HEK293T (cell line): ENCODE data around the gene CAMK2B.

Source experiments
- ARNT ChIP-seq: fragments of 450-650 bp; IDR thresholded peaks from 2 replicates; pipeline ENCODE4 v1.6.1; 2017; ENCODE audit warnings: mild to moderate bottlenecking
- BHLHE40 ChIP-seq: fragments of 450-650 bp; IDR thresholded peaks from 2 replicates; pipeline ENCODE4 v1.6.1; 2016; ENCODE audit warnings: mild to moderate bottlenecking, moderate library complexity, borderline replicate concordance
- ELF4 ChIP-seq: fragments of 450-650 bp; IDR thresholded peaks from 2 replicates; pipeline ENCODE4 v1.6.1; 2017; ENCODE audit warnings: antibody characterized with exemption
- FOXA1 ChIP-seq: fragments of 450-650 bp; IDR thresholded peaks from 2 replicates; pipeline ENCODE4 v1.6.1; 2016; ENCODE audit warnings: mild to moderate bottlenecking
- FOXK2 ChIP-seq: fragments of 450-650 bp; IDR thresholded peaks from 2 replicates; pipeline ENCODE4 v1.6.1; 2016; ENCODE audit warnings: mild to moderate bottlenecking
- HDGF ChIP-seq: fragments of 450-650 bp; IDR thresholded peaks from 2 replicates; pipeline ENCODE4 v1.6.1; 2017; ENCODE audit warnings: antibody characterized with exemption, borderline replicate concordance
- SP1 ChIP-seq: fragments of 450-650 bp; IDR thresholded peaks from 2 replicates; pipeline ENCODE4 v1.6.1; 2017
- SUZ12 ChIP-seq: fragments of 450-650 bp; IDR thresholded peaks from 2 replicates; pipeline ENCODE4 v1.6.1; 2016; ENCODE audit warnings: mild to moderate bottlenecking

DNA sequence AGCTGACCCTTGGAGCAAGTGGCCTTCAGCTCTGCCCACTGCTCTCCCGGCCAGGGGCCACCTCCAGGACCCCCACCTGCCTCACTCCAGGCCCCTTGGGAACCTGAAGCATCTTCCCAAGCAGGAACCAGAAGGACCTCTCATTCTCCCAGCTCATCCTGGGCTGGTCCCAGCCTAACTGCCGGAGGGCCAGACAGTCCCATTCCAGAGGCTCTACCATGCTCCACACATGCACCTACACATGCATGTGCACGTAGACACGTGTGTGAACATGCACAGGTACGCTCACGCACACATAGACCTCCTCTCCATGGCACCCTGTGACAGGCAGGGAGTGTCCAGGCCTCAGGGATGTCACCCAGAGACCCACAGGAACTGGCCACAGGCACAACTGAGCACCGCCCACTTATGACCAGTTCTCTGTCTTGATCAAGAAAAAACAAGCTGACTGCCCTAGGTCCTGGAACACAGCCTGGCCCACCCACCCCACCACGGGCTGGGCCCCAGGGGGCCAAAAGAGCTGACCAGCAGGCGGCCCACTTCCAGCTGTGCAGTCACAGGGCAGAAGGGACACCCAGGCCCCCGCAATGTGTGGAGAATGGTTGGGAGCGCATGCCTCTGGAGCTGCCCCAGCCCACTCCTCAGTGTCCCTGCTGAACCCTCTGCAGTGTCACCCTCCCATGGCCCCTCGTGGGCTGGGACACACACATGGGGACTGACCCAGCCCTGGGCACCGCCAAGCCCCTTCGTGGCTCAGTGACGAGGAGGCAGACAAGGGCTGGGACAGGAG is 43.4 kb downstream of the CAMK2B start:
- TF ChIP-seq ELF4, result no peak
- no peak for TF ChIP-seq BHLHE40
- TF ChIP-seq FOXA1, result no peak
- TF ChIP-seq SUZ12, result no peak
- no peak for TF ChIP-seq ARNT
- TF ChIP-seq SP1, result no peak
- no peak for TF ChIP-seq HDGF
- TF ChIP-seq FOXK2, result no peak
